Measurements from ENCODE around the gene SEPTIN14. TPM values are rescaled to one million over a fixed set of nuclear protein-coding genes. Genes with fewer than 3 reads are reported as not detected.

The SEPTIN14 gene
- total and polyA plus RNA-seq, 2 of the 8 experiments (the other 6 are each of a cell fraction or from before 2014, with no cell fraction given), result not detected

- H2BK12ac ChIP-seq (ENCODE audit: low read depth, low read length), result no peak overlapping the region
- DNase-seq (ENCODE audit: low read depth in 1 of 2, low spot score in 2 of 2) (no peak), FAIRE-seq (no peak)
- no peaks in the 10 kb centered on the region for H3K27me3 ChIP-seq (replicated peaks in 1 of 4; ENCODE audit: control insufficient read depth in 3 of 4, extremely low read depth in 1 of 4, insufficient read depth in 3 of 4, low read length in 3 of 4)
- H3K56ac ChIP-seq (replicated peaks; ENCODE audit: insufficient read length, low read depth, low read length), result no peak overlapping the region
- no peaks in the 10 kb centered on the region for H3K4me1 ChIP-seq (replicated peaks in 1 of 4; ENCODE audit: control insufficient read depth in 3 of 4, insufficient read depth in 4 of 4, low read length in 3 of 4)
- WGBS, 2 experiments (ENCODE audit: extremely low coverage in 1 of 2, insufficient coverage in 1 of 2, insufficient read length in 1 of 2, insufficient replicate concordance in 2 of 2, low coverage in 1 of 2, low lambda C conversion rate in 2 of 2, missing lambda C conversion rate in 1 of 2), result 83 to 85% methylated on average over 1 to 4 of the region's 4 CpGs
- no peak overlapping the region for H2BK120ac ChIP-seq (replicated peaks; ENCODE audit: low read depth, low read length)
- no peaks in the 10 kb centered on the region for H4K20me1 ChIP-seq (replicated peaks in 1 of 2; ENCODE audit: control insufficient read depth in 1 of 2, insufficient read depth in 2 of 2, low read length in 2 of 2)
- H2AK5ac ChIP-seq (ENCODE audit: low read depth, low read length), result no peak overlapping the region
- H3K9ac ChIP-seq (replicated peaks in 1 of 4; ENCODE audit: extremely low read depth in 1 of 4, low read depth in 3 of 4, low read length in 3 of 4), result no peak overlapping the region
- H4K8ac ChIP-seq (ENCODE audit: extremely low read depth, insufficient read depth, low read length), result no peak overlapping the region
- H2BK15ac ChIP-seq (ENCODE audit: low read length), result no peak overlapping the region
- H3K36me3 ChIP-seq (ENCODE audit: control insufficient read depth in 2 of 4, insufficient read depth in 4 of 4, low read length in 3 of 4), result no peaks in the 10 kb centered on the region
- H3K4me3 ChIP-seq (ENCODE audit: extremely low read depth in 1 of 4, insufficient read depth in 2 of 4, low read depth in 3 of 4, low read length in 4 of 4), result no peak overlapping the region
- no peak overlapping the region for H3K23ac ChIP-seq (ENCODE audit: insufficient read length)
- ChIA-PET CTCF (ENCODE audit: partially characterized antibody) (no interaction called here), POLR2A (ENCODE audit: partially characterized antibody) (no interaction called here)
- no peaks in the 10 kb centered on the region for H3K79me1 ChIP-seq (ENCODE audit: low read depth, low read length)
- no peak overlapping the region for H2BK5ac ChIP-seq (ENCODE audit: low read depth, low read length)
- H3K4ac ChIP-seq (replicated peaks; ENCODE audit: insufficient read length, low read depth, low read length), result no peak overlapping the region
- H4K5ac ChIP-seq (ENCODE audit: insufficient read length, low read depth, low read length), result no peak overlapping the region
- no peak overlapping the region for H3K4me2 ChIP-seq (ENCODE audit: insufficient read depth in 1 of 2, low read depth in 2 of 2, low read length in 2 of 2)
- H3K18ac ChIP-seq (ENCODE audit: extremely low read depth, low read length), result no peak overlapping the region
- no peak overlapping the region for H4K91ac ChIP-seq (replicated peaks; ENCODE audit: insufficient read length, low read length)
- H3K23me2 ChIP-seq (ENCODE audit: low read depth, low read length), result no peaks in the 10 kb centered on the region
- no peak overlapping the region for H3K14ac ChIP-seq (ENCODE audit: insufficient read length)
- H2AFZ ChIP-seq (ENCODE audit: low read length), result no peak overlapping the region
- peaks cover 6 to 7% of the 10 kb centered on the region in 2 experiments; a peak in 2 of 4 replicates for H3K9me3 ChIP-seq (ENCODE audit: insufficient read depth in 2 of 2, low read depth in 1 of 2, low read length in 1 of 2)
- no peaks in the 10 kb centered on the region for H3K79me2 ChIP-seq (ENCODE audit: control insufficient read depth in 1 of 2, insufficient read depth in 2 of 2, low read length in 2 of 2)
- no peak overlapping the region for H3K27ac ChIP-seq (ENCODE audit: low read depth, low read length)
- no peak overlapping the region for H2BK20ac ChIP-seq (ENCODE audit: low read length)
- TF ChIP-seq BRCA1 (IDR thresholded peaks at IDR 0.05; ENCODE audit: low read depth, low read length), result no peak
- no peak for TF ChIP-seq BCL11A (IDR thresholded peaks at IDR 0.05; ENCODE audit: low read depth in 2 of 2, low read length in 2 of 2)
- no peak for TF ChIP-seq SRF (IDR thresholded peaks at IDR 0.05; ENCODE audit: low read depth, low read length)
- TF ChIP-seq RXRA (IDR thresholded peaks at IDR 0.05; ENCODE audit: insufficient read depth, low read depth, low read length), result no peak
- TF ChIP-seq ATF3 (IDR thresholded peaks at IDR 0.05; ENCODE audit: insufficient read depth, low read depth, low read length), result no peak
- TF ChIP-seq RAD21 (IDR thresholded peaks at IDR 0.05 in 1 of 2, conservative IDR thresholded peaks at IDR 0.05 in 1 of 2; ENCODE audit: low read depth in 2 of 2, low read length in 2 of 2), result no peak
- no peak for TF ChIP-seq EGR1 (IDR thresholded peaks at IDR 0.05; ENCODE audit: borderline replicate concordance, low read depth, low read length)
- TF ChIP-seq GTF2F1 (IDR thresholded peaks at IDR 0.05; ENCODE audit: borderline replicate concordance, low read depth, low read length), result no peak
Measured at GRCh38 chr7:55838595-55838994, 24.0 kb downstream of the SEPTIN14 start.
